Neural cell (in vitro differentiated cells): ENCODE measurements around the gene TENM3. TPM values are rescaled to one million over a fixed set of nuclear protein-coding genes. Genes with fewer than 3 reads are reported as not detected.

Source experiments
- H2AFZ ChIP-seq: fragments of 200-600, 300-800 bp; sonication (generic), shearing (Covaris generic); 2 replicates; pipeline ENCODE4 v1.6.0; 2014; ENCODE audit warnings: low read depth, mild to moderate bottlenecking, antibody characterized with exemption, low read length, moderate library complexity
- H3F3A ChIP-seq: fragments of 200-600 bp; shearing (Covaris generic); 2 replicates; pipeline ENCODE4 v1.6.1; 2016; ENCODE audit warnings: mild to moderate bottlenecking, moderate library complexity, mixed read lengths, antibody characterized with exemption, low read length; ENCODE audit not compliant: insufficient read depth, poor library complexity, severe bottlenecking
- H3K27ac ChIP-seq: fragments of 200-600, 300-800 bp; sonication (generic), shearing (Covaris generic); 2 replicates; pipeline ENCODE4 v1.5.1; 2014; ENCODE audit warnings: mild to moderate bottlenecking, low read length, moderate library complexity
- H3K27me3 ChIP-seq: fragments of 300-800, 200-600 bp; sonication (generic), shearing (Covaris generic); 2 replicates; pipeline ENCODE4 v1.6.0; 2014; ENCODE audit warnings: mild to moderate bottlenecking, low read depth, low read length, moderate library complexity; ENCODE audit not compliant: insufficient read depth
- H3K36me3 ChIP-seq: fragments of 300-800, 200-600 bp; sonication (generic), shearing (Covaris generic); 2 replicates; pipeline ENCODE4 v1.5.1; 2014; ENCODE audit warnings: mild to moderate bottlenecking, antibody characterized with exemption, low read length, moderate library complexity; ENCODE audit not compliant: insufficient read depth
- H3K4me2 ChIP-seq: fragments of 300-800, 200-600 bp; sonication (generic), shearing (Covaris generic); 2 replicates; pipeline ENCODE4 v1.6.0; 2014; ENCODE audit warnings: mild to moderate bottlenecking, low read length
- H3K4me3 ChIP-seq: fragments of 300-800, 200-600 bp; sonication (generic), shearing (Covaris generic); 2 replicates; pipeline ENCODE4 v1.5.1; 2014; ENCODE audit warnings: mild to moderate bottlenecking, low read length, moderate library complexity
- H3K79me2 ChIP-seq: fragments of 200-600 bp; shearing (Covaris generic); replicated peaks from 2 replicates; pipeline ENCODE4 v1.6.0; 2014; ENCODE audit warnings: mild to moderate bottlenecking, low read length, moderate library complexity; ENCODE audit not compliant: insufficient read depth
- H3K9ac ChIP-seq: fragments of 300-800, 200-600 bp; sonication (generic), shearing (Covaris generic); 2 replicates; pipeline ENCODE4 v1.6.1; 2016; ENCODE audit warnings: mild to moderate bottlenecking, low read length, mixed read lengths
- H3K9me2 ChIP-seq: fragments of 200-600 bp; shearing (Covaris generic); 2 replicates; pipeline ENCODE4 v1.6.1; 2016; ENCODE audit warnings: mild to moderate bottlenecking, low read length, mixed read lengths; ENCODE audit not compliant: insufficient read depth
- H3K9me3 ChIP-seq: fragments of 200-600, 300-800 bp; sonication (generic), shearing (Covaris generic); 2 replicates; pipeline ENCODE4 v1.6.1; 2016; ENCODE audit warnings: mild to moderate bottlenecking, mixed run types, low read length, moderate library complexity, mixed read lengths
- H4K20me1 ChIP-seq: fragments of 200-600 bp; shearing (Covaris generic); 2 replicates; pipeline ENCODE4 v1.6.1; 2016; ENCODE audit warnings: mild to moderate bottlenecking, mixed run types; ENCODE audit not compliant: insufficient read depth
- EP300 ChIP-seq: fragments of 450-650 bp; conservative IDR thresholded peaks from 2 replicates; pipeline ENCODE4 v1.6.1; 2014; ENCODE audit warnings: antibody characterized with exemption, mild to moderate bottlenecking, moderate library complexity; ENCODE audit not compliant: poor library complexity, severe bottlenecking
- EZH2 ChIP-seq: fragments of 200-600, 300-800 bp; shearing (Covaris generic), sonication (generic); IDR thresholded peaks from 2 replicates; pipeline ENCODE4 v1.6.1; 2014; ENCODE audit warnings: antibody characterized with exemption, low read length, borderline replicate concordance, mild to moderate bottlenecking; ENCODE audit not compliant: insufficient read depth, poor library complexity, severe bottlenecking
- MXI1 ChIP-seq: fragments of 450-650 bp; conservative IDR thresholded peaks from 2 replicates; pipeline ENCODE4 v1.6.1; 2014; ENCODE audit warnings: antibody characterized with exemption, mild to moderate bottlenecking; ENCODE audit not compliant: poor library complexity, severe bottlenecking
- RAD21 ChIP-seq: fragments of 450-650 bp; conservative IDR thresholded peaks from 2 replicates; pipeline ENCODE4 v1.6.1; 2014; ENCODE audit warnings: antibody characterized with exemption, mild to moderate bottlenecking, moderate library complexity
- SMC3 ChIP-seq: fragments of 450-650 bp; conservative IDR thresholded peaks from 2 replicates; pipeline ENCODE4 v1.6.1; 2014; ENCODE audit warnings: antibody characterized with exemption, mild to moderate bottlenecking, moderate library complexity; ENCODE audit not compliant: poor library complexity
- TAF1 ChIP-seq: IDR thresholded peaks from 2 replicates; pipeline ENCODE4 v1.6.1; 2012; ENCODE audit warnings: low read depth
- polyA plus RNA-seq: library from polyadenylated mRNA; depleted of rRNA; stranded (reverse); fragments of >200 nt; gene quantifications from 2 replicates; pipeline ENCODE4 v1.2.3, GENCODE V29; 2014
- TF ChIP-seq, protein P1 (sequence below): fragments of 450-650 bp; IDR thresholded peaks from 2 replicates; pipeline ENCODE4 v1.5.1; 2014; ENCODE audit warnings: antibody characterized with exemption, mild to moderate bottlenecking, moderate library complexity; ENCODE audit not compliant: poor library complexity, severe bottlenecking
- TF ChIP-seq, protein P2 (sequence below): IDR thresholded peaks from 2 replicates; pipeline ENCODE4 v1.6.1; 2012; ENCODE audit warnings: borderline replicate concordance

Gene TENM3
- polyA plus RNA-seq, 1 donor from 2014 or later, result 7.3 TPM

DNA sequence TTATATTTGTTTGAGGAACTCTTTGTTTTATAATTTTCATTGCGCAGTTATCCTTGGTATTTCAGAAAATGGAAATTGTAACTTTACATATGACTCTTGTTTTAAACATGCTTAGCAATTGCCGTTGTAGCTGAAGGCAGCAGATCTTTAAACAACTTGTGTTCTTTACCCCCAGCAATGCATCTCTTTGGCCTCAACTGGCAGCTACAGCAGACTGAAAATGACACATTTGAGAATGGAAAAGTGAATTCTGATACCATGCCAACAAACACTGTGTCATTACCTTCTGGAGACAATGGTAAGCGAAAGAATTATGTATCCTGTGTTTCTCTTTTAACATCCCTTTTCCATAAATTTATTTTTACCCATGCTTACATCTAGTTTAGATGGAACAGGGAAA, 410.4 kb downstream of the TENM3 start:
- no peaks in the 10 kb centered on the region for H3K36me3 ChIP-seq
- no peaks in the 10 kb centered on the region for H4K20me1 ChIP-seq
- no peaks in the 10 kb centered on the region for H3K9me2 ChIP-seq
- TF ChIP-seq, protein P1, sequence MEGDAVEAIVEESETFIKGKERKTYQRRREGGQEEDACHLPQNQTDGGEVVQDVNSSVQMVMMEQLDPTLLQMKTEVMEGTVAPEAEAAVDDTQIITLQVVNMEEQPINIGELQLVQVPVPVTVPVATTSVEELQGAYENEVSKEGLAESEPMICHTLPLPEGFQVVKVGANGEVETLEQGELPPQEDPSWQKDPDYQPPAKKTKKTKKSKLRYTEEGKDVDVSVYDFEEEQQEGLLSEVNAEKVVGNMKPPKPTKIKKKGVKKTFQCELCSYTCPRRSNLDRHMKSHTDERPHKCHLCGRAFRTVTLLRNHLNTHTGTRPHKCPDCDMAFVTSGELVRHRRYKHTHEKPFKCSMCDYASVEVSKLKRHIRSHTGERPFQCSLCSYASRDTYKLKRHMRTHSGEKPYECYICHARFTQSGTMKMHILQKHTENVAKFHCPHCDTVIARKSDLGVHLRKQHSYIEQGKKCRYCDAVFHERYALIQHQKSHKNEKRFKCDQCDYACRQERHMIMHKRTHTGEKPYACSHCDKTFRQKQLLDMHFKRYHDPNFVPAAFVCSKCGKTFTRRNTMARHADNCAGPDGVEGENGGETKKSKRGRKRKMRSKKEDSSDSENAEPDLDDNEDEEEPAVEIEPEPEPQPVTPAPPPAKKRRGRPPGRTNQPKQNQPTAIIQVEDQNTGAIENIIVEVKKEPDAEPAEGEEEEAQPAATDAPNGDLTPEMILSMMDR, result no peak
- no peak for TF ChIP-seq SMC3
- no peak for TF ChIP-seq TAF1
- TF ChIP-seq MXI1, result no peak
- no peak for TF ChIP-seq EP300
- TF ChIP-seq RAD21, result no peak
- TF ChIP-seq, protein P2, sequence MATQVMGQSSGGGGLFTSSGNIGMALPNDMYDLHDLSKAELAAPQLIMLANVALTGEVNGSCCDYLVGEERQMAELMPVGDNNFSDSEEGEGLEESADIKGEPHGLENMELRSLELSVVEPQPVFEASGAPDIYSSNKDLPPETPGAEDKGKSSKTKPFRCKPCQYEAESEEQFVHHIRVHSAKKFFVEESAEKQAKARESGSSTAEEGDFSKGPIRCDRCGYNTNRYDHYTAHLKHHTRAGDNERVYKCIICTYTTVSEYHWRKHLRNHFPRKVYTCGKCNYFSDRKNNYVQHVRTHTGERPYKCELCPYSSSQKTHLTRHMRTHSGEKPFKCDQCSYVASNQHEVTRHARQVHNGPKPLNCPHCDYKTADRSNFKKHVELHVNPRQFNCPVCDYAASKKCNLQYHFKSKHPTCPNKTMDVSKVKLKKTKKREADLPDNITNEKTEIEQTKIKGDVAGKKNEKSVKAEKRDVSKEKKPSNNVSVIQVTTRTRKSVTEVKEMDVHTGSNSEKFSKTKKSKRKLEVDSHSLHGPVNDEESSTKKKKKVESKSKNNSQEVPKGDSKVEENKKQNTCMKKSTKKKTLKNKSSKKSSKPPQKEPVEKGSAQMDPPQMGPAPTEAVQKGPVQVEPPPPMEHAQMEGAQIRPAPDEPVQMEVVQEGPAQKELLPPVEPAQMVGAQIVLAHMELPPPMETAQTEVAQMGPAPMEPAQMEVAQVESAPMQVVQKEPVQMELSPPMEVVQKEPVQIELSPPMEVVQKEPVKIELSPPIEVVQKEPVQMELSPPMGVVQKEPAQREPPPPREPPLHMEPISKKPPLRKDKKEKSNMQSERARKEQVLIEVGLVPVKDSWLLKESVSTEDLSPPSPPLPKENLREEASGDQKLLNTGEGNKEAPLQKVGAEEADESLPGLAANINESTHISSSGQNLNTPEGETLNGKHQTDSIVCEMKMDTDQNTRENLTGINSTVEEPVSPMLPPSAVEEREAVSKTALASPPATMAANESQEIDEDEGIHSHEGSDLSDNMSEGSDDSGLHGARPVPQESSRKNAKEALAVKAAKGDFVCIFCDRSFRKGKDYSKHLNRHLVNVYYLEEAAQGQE, result no peak
- no peak for TF ChIP-seq EZH2
- H2AFZ ChIP-seq, result no peak overlapping the region
- H3K4me2 ChIP-seq, result no peak overlapping the region
- no peak overlapping the region for H3K27ac ChIP-seq
- H3K9me3 ChIP-seq, result no peaks in the 10 kb centered on the region
- no peaks in the 10 kb centered on the region for H3F3A ChIP-seq
- no peaks in the 10 kb centered on the region for H3K27me3 ChIP-seq
- H3K79me2 ChIP-seq, result no peaks in the 10 kb centered on the region
- H3K4me3 ChIP-seq, result no peak overlapping the region
- no peak overlapping the region for H3K9ac ChIP-seq

DNA sequence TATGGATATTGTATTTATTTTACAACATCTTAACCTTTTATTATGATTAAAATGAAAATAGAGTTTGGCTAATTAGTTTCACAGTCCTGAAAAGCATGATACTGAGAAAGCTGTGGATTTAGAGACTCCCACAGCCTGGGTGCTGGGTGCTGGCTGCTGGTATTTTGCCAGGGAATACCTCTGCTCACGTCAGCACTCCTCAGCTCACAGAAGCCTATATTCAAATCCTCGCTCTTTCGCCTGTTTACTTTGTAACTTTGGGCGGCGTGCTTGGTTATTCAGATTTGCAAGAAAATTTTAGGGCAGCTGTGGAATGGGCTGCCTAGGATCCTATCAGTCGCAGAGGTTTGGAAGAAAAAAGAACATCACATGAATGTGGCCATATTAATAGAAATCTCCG, 412.1 kb downstream of the TENM3 start:
- Histone ChIP-seq H2AFZ (no peak overlapping the region), H3K4me2 (no peak overlapping the region), H3K27me3 (no peaks in the 10 kb centered on the region), H3K9me3 (no peaks in the 10 kb centered on the region), H3K36me3 (no peaks in the 10 kb centered on the region), H3F3A (no peaks in the 10 kb centered on the region), H3K9me2 (no peaks in the 10 kb centered on the region), H3K4me3 (no peak overlapping the region), H4K20me1 (no peaks in the 10 kb centered on the region), H3K9ac (no peak overlapping the region), H3K79me2 (no peaks in the 10 kb centered on the region), H3K27ac (no peak overlapping the region)
- TF ChIP-seq, protein P2, result no peak
- TF ChIP-seq EP300, result no peak
